Ishikawa (cell line): ENCODE data around the gene EPB41L2.

Experiments used
- CEBPB ChIP-seq: IDR thresholded peaks from 2 replicates; pipeline ENCODE4 v1.6.1; 2012
- CREB1 ChIP-seq: IDR thresholded peaks from 2 replicates; pipeline ENCODE4 v1.6.1; 2012; ENCODE audit warnings: low read depth
- EP300 ChIP-seq: IDR thresholded peaks from 2 replicates; pipeline ENCODE4 v1.6.1; 2012; ENCODE audit warnings: borderline replicate concordance
- FOXM1 ChIP-seq: IDR thresholded peaks from 2 replicates; pipeline ENCODE4 v1.6.1; 2012; ENCODE audit warnings: low read depth, borderline replicate concordance
- MAX ChIP-seq: IDR thresholded peaks from 2 replicates; pipeline ENCODE4 v1.6.1; 2012
- NFIC ChIP-seq: IDR thresholded peaks from 2 replicates; pipeline ENCODE4 v1.6.1; 2012
- RAD21 ChIP-seq: IDR thresholded peaks from 2 replicates; pipeline ENCODE4 v1.6.1; 2012; ENCODE audit warnings: low read depth
- REST ChIP-seq: IDR thresholded peaks from 2 replicates; pipeline ENCODE4 v1.6.1; 2012; ENCODE audit warnings: low read depth, mild to moderate bottlenecking
- TAF1 ChIP-seq: IDR thresholded peaks from 2 replicates; pipeline ENCODE4 v1.6.1; 2012; ENCODE audit warnings: low read depth, mild to moderate bottlenecking
- TCF12 ChIP-seq: IDR thresholded peaks from 2 replicates; pipeline ENCODE4 v1.6.1; 2012; ENCODE audit warnings: low read depth
- TEAD4 ChIP-seq: IDR thresholded peaks from 2 replicates; pipeline ENCODE4 v1.6.1; 2012
- USF1 ChIP-seq: IDR thresholded peaks from 2 replicates; pipeline ENCODE4 v1.6.1; 2012
- YY1 ChIP-seq: IDR thresholded peaks from 2 replicates; pipeline ENCODE4 v1.6.1; 2012; ENCODE audit warnings: low read depth
- ZBTB7A ChIP-seq: IDR thresholded peaks from 2 replicates; pipeline ENCODE4 v1.6.1; 2012; ENCODE audit warnings: low read depth

GRCh38 chr6:130913120-130913519 lies 149.9 kb downstream of the EPB41L2 start:
- no peak for TF ChIP-seq TEAD4
- no peak for TF ChIP-seq TAF1
- no peak for TF ChIP-seq CREB1
- TF ChIP-seq MAX: no peak
- TF ChIP-seq REST: no peak
- no peak for TF ChIP-seq RAD21
- TF ChIP-seq YY1: no peak
- TF ChIP-seq EP300: no peak
- TF ChIP-seq CEBPB: no peak
- no peak for TF ChIP-seq USF1
- TF ChIP-seq FOXM1: no peak
- no peak for TF ChIP-seq NFIC
- TF ChIP-seq ZBTB7A: no peak
- no peak for TF ChIP-seq TCF12
